ENCODE measurements around the gene PDE1A. TPM values are rescaled to one million over a fixed set of nuclear protein-coding genes. Genes with fewer than 3 reads are reported as not detected.

PDE1A gene
- total and polyA plus RNA-seq, 2 donors (not counting 1 experiment from before 2014, with no cell fraction given), result 0.07 TPM; not detected in 1

- Mint-ChIP-seq H3K4me3 (no peak overlapping the region), H3K9me3 (ENCODE audit: insufficient read depth) (no peaks in the 10 kb centered on the region), H3K27me3 (no peaks in the 10 kb centered on the region), H3K4me1 (no peaks in the 10 kb centered on the region), H3K27ac (no peak overlapping the region)
- Histone ChIP-seq H3K4me1 (ENCODE audit: control insufficient read depth in 2 of 2, insufficient read depth in 2 of 2, low read length in 2 of 2) (no peaks in the 10 kb centered on the region), H3K4me3 (ENCODE audit: control extremely low read depth in 1 of 5, extremely low read depth in 1 of 5, insufficient read depth in 1 of 5, low read depth in 2 of 5, low read length in 4 of 5) (no peak overlapping the region), H3K27ac (ENCODE audit: low read length in 2 of 2) (no peak overlapping the region), H4K20me1 (ENCODE audit: control insufficient read depth, insufficient read depth, low read length, poor library complexity, severe bottlenecking) (no peaks in the 10 kb centered on the region), H3K36me3 (replicated peaks in 1 of 2; ENCODE audit: control extremely low read depth in 1 of 2, control insufficient read depth in 1 of 2, extremely low read depth in 1 of 2, insufficient read depth in 2 of 2, low read length in 1 of 2) (no peaks in the 10 kb centered on the region), H3K9ac (ENCODE audit: low read length) (no peak overlapping the region), H2AFZ (ENCODE audit: insufficient read depth, low read depth, low read length, poor library complexity, severe bottlenecking) (no peak overlapping the region), H3K9me3 (ENCODE audit: control extremely low read depth in 1 of 3, control insufficient read depth in 2 of 3, insufficient read depth in 1 of 3, low read length in 2 of 3) (no peaks in the 10 kb centered on the region), H3K4me2 (replicated peaks; ENCODE audit: low read depth, low read length, poor library complexity, severe bottlenecking) (no peak overlapping the region), H3K79me2 (ENCODE audit: control insufficient read depth, insufficient read depth, low read length) (no peaks in the 10 kb centered on the region), H3K27me3 (replicated peaks in 1 of 4; ENCODE audit: control extremely low read depth in 1 of 4, control insufficient read depth in 3 of 4, insufficient read depth in 4 of 4, low read length in 3 of 4) (no peaks in the 10 kb centered on the region)
- TF ChIP-seq, protein P1, sequence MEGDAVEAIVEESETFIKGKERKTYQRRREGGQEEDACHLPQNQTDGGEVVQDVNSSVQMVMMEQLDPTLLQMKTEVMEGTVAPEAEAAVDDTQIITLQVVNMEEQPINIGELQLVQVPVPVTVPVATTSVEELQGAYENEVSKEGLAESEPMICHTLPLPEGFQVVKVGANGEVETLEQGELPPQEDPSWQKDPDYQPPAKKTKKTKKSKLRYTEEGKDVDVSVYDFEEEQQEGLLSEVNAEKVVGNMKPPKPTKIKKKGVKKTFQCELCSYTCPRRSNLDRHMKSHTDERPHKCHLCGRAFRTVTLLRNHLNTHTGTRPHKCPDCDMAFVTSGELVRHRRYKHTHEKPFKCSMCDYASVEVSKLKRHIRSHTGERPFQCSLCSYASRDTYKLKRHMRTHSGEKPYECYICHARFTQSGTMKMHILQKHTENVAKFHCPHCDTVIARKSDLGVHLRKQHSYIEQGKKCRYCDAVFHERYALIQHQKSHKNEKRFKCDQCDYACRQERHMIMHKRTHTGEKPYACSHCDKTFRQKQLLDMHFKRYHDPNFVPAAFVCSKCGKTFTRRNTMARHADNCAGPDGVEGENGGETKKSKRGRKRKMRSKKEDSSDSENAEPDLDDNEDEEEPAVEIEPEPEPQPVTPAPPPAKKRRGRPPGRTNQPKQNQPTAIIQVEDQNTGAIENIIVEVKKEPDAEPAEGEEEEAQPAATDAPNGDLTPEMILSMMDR (IDR thresholded peaks at IDR 0.05), result no peak
- no peak for TF ChIP-seq EZH2 (IDR thresholded peaks at IDR 0.05; ENCODE audit: borderline replicate concordance, insufficient read depth, low read depth, low read length, poor library complexity, severe bottlenecking)
- 0% methylated on average over 4 of the region's 8 CpGs for WGBS (ENCODE audit: insufficient coverage)
- POLR2A ChIA-PET, result no interaction called here
- intact Hi-C loops (cut with micrococcal nuclease), result no loop called here
- DNase-seq (no peak), ATAC-seq (ENCODE audit: low read depth) (no peak)
- CTCF ChIA-PET, result no interaction called here
Observed at GRCh38 chr2:182426082-182426917, 536 bp downstream of the PDE1A start.

- H3K9ac ChIP-seq (ENCODE audit: low read length), result no peak overlapping the region
- no peaks in the 10 kb centered on the region for H4K20me1 ChIP-seq (ENCODE audit: control insufficient read depth, insufficient read depth, low read length, poor library complexity, severe bottlenecking)
- no peaks in the 10 kb centered on the region for H3K27me3 ChIP-seq (replicated peaks in 1 of 4; ENCODE audit: control extremely low read depth in 1 of 4, control insufficient read depth in 3 of 4, insufficient read depth in 4 of 4, low read length in 3 of 4)
- no peak overlapping the region for H3K4me2 ChIP-seq (replicated peaks; ENCODE audit: low read depth, low read length, poor library complexity, severe bottlenecking)
- H3K36me3 ChIP-seq (replicated peaks in 1 of 2; ENCODE audit: control extremely low read depth in 1 of 2, control insufficient read depth in 1 of 2, extremely low read depth in 1 of 2, insufficient read depth in 2 of 2, low read length in 1 of 2), result no peaks in the 10 kb centered on the region
- ChIA-PET POLR2A (no interaction called here), CTCF (no interaction called here)
- H3K9me3 ChIP-seq (ENCODE audit: control extremely low read depth in 1 of 3, control insufficient read depth in 2 of 3, insufficient read depth in 1 of 3, low read length in 2 of 3), result no peaks in the 10 kb centered on the region
- no peak for DNase-seq
- H3K27ac ChIP-seq (ENCODE audit: low read length in 2 of 2), result no peak overlapping the region
- Mint-ChIP-seq H3K4me3 (no peak overlapping the region), H3K27ac (no peak overlapping the region), H3K4me1 (no peaks in the 10 kb centered on the region), H3K27me3 (no peaks in the 10 kb centered on the region), H3K9me3 (ENCODE audit: insufficient read depth) (no peaks in the 10 kb centered on the region)
- TF ChIP-seq, protein P1 (IDR thresholded peaks at IDR 0.05), result no peak
- no peak for TF ChIP-seq EZH2 (IDR thresholded peaks at IDR 0.05; ENCODE audit: borderline replicate concordance, insufficient read depth, low read depth, low read length, poor library complexity, severe bottlenecking)
- no peak overlapping the region for H3K4me3 ChIP-seq (ENCODE audit: control extremely low read depth in 1 of 5, extremely low read depth in 1 of 5, insufficient read depth in 1 of 5, low read depth in 2 of 5, low read length in 4 of 5)
- H2AFZ ChIP-seq (ENCODE audit: insufficient read depth, low read depth, low read length, poor library complexity, severe bottlenecking), result no peak overlapping the region
- no CpG with 5 or more reads among the region's 3 CpGs for WGBS (ENCODE audit: insufficient coverage)
- H3K4me1 ChIP-seq (ENCODE audit: control insufficient read depth in 2 of 2, insufficient read depth in 2 of 2, low read length in 2 of 2), result no peaks in the 10 kb centered on the region
- intact Hi-C loops (cut with micrococcal nuclease), result no loop called here
- no peaks in the 10 kb centered on the region for H3K79me2 ChIP-seq (ENCODE audit: control insufficient read depth, insufficient read depth, low read length)
- no peak for ATAC-seq (ENCODE audit: low read depth)
Observed at GRCh38 chr2:182422864-182423263, 4.0 kb downstream of the PDE1A start.

Measured in B cell (primary cell).